ENCODE measurements around the gene PPFIA2. TPM values are rescaled to one million over a fixed set of nuclear protein-coding genes. Genes with fewer than 3 reads are reported as not detected.

Gene PPFIA2
- total RNA-seq, 4 donors from 2014 or later = 0.81 to 25.2 (median 4.9) TPM

DNA sequence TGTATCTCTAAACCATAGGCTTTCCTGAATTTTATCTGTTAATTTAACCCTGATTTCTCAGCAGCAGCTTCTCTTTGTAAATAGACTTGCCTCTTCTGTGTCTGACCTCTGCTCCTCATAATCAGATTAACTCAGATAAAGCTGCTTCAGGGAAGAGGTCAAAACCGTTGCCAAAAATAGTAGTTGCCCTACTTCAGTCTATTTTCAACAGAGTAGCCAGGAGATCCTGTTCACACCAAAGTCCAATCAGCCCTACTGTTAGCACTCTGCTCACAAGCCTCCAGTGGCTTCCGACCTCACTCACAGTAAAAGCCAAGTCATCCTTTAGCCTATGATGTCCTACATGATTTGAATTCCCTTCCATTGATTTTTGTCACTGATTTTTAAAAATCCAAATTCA is 258.4 kb downstream of the PPFIA2 start:
- no peaks in the 10 kb centered on the region for H3K9me3 ChIP-seq
- H3K36me3 ChIP-seq = no peaks in the 10 kb centered on the region
- H3K27ac ChIP-seq = no peak overlapping the region
- no peaks in the 10 kb centered on the region for H3K27me3 ChIP-seq
- 53 to 54% methylated on average over 2 of the region's 2 CpGs for WGBS, 2 donors (ENCODE audit: low coverage in 1 of 2)
- H3K4me1 ChIP-seq = no peaks in the 10 kb centered on the region
- ATAC-seq = no peak
- TF ChIP-seq, protein P1, sequence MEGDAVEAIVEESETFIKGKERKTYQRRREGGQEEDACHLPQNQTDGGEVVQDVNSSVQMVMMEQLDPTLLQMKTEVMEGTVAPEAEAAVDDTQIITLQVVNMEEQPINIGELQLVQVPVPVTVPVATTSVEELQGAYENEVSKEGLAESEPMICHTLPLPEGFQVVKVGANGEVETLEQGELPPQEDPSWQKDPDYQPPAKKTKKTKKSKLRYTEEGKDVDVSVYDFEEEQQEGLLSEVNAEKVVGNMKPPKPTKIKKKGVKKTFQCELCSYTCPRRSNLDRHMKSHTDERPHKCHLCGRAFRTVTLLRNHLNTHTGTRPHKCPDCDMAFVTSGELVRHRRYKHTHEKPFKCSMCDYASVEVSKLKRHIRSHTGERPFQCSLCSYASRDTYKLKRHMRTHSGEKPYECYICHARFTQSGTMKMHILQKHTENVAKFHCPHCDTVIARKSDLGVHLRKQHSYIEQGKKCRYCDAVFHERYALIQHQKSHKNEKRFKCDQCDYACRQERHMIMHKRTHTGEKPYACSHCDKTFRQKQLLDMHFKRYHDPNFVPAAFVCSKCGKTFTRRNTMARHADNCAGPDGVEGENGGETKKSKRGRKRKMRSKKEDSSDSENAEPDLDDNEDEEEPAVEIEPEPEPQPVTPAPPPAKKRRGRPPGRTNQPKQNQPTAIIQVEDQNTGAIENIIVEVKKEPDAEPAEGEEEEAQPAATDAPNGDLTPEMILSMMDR (IDR thresholded peaks at IDR 0.05) = no peak
- TF ChIP-seq POLR2AphosphoS5 (IDR thresholded peaks at IDR 0.05) (no peak), EP300 (IDR thresholded peaks at IDR 0.05) (no peak), POLR2A (IDR thresholded peaks at IDR 0.05) (no peak)
- H3K4me3 ChIP-seq = no peak overlapping the region

- Histone ChIP-seq H3K27me3 (no peaks in the 10 kb centered on the region), H3K27ac (no peak overlapping the region), H3K36me3 (no peaks in the 10 kb centered on the region), H3K4me3 (no peak overlapping the region), H3K4me1 (no peaks in the 10 kb centered on the region), H3K9me3 (no peaks in the 10 kb centered on the region)
- WGBS, 2 donors (ENCODE audit: low coverage in 1 of 2) = 63 to 72% methylated on average over 4 of the region's 4 CpGs
- no peak for ATAC-seq
- TF ChIP-seq POLR2A (IDR thresholded peaks at IDR 0.05) (no peak), EP300 (IDR thresholded peaks at IDR 0.05) (no peak), POLR2AphosphoS5 (IDR thresholded peaks at IDR 0.05) (no peak)
- TF ChIP-seq, protein P1 (IDR thresholded peaks at IDR 0.05) = no peak
These were observed 259.3 kb downstream of the PPFIA2 start for GRCh38 chr12:81499809-81500208.

DNA sequence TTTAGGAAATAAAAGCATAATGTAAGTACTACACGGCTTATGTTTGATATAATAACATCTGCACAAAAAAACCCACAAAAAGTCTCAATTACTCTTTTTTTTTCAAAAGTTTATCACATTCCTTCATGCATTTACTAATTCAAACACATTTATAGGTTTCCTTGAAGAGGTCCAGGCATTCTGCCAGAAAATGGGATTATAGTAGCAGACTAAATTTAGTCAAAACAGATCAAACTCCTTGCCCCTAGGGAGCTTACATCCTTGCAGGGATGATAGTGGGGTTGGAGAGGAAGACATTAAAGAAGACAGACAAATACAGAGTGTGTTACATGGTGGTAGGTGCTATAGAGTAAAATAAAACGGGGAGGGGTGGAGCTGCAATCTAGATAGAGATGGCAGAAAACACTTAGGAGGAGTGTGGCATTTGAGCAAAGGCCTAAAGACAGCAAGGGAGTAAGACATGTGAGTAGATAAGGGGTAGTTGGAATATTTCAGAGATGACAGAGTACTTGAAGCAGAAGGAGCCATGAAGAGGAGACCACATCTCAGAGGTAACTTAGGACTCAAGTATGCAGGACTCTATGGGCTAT is 266.9 kb downstream of the PPFIA2 start:
- H3K27me3 ChIP-seq = no peaks in the 10 kb centered on the region
- no peaks in the 10 kb centered on the region for H3K9me3 ChIP-seq
- TF ChIP-seq, protein P1 (IDR thresholded peaks at IDR 0.05) = no peak
- TF ChIP-seq POLR2A (IDR thresholded peaks at IDR 0.05) (no peak), POLR2AphosphoS5 (IDR thresholded peaks at IDR 0.05) (no peak), EP300 (IDR thresholded peaks at IDR 0.05) (no peak)
- no peak for ATAC-seq
- H3K4me3 ChIP-seq = no peak overlapping the region
- WGBS, 2 donors (ENCODE audit: low coverage in 1 of 2) = 61 to 67% methylated on average over 2 of the region's 2 CpGs
- H3K4me1 ChIP-seq = no peaks in the 10 kb centered on the region
- no peak overlapping the region for H3K27ac ChIP-seq
- no peaks in the 10 kb centered on the region for H3K36me3 ChIP-seq

GRCh38 chr12:81472934-81473333 is 286.2 kb downstream of the PPFIA2 start:
- no peak for ATAC-seq
- TF ChIP-seq EP300 (IDR thresholded peaks at IDR 0.05) (no peak), POLR2AphosphoS5 (IDR thresholded peaks at IDR 0.05) (no peak), POLR2A (IDR thresholded peaks at IDR 0.05) (no peak)
- TF ChIP-seq, protein P1 (IDR thresholded peaks at IDR 0.05) = no peak
- H3K4me3 ChIP-seq = no peak overlapping the region
- no peak overlapping the region for H3K27ac ChIP-seq
- no peaks in the 10 kb centered on the region for H3K27me3 ChIP-seq
- no peaks in the 10 kb centered on the region for H3K4me1 ChIP-seq
- no peaks in the 10 kb centered on the region for H3K36me3 ChIP-seq
- H3K9me3 ChIP-seq = no peaks in the 10 kb centered on the region
- 80% methylated on average over 1 to 2 of the region's 5 CpGs for WGBS, 2 donors (ENCODE audit: low coverage in 1 of 2)

DNA sequence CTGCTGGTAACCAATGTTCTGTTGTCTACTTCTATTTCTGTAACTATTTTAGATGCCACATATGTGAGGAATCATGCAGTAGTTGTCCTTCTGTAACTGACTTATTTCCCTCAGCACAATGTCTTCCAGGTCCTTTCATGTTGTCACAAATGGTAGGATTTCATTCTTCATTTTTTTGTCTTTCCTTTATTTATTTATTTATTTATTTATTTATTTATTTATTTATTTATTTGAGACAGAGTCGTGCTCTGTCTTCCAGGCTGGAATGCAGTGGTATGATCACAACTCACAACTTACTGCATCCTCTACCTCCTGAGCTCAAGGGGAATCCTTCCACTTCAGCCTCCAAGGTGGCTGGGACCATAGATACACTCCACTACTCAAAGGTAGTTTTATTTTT is 288.2 kb downstream of the PPFIA2 start:
- no peak for TF ChIP-seq POLR2AphosphoS5 (IDR thresholded peaks at IDR 0.05)
- TF ChIP-seq, protein P1 (IDR thresholded peaks at IDR 0.05) = no peak
- no peak for TF ChIP-seq POLR2A (IDR thresholded peaks at IDR 0.05)
- TF ChIP-seq EP300 (IDR thresholded peaks at IDR 0.05) = no peak
- Histone ChIP-seq H3K36me3 (no peaks in the 10 kb centered on the region), H3K27me3 (no peaks in the 10 kb centered on the region), H3K4me3 (no peak overlapping the region), H3K27ac (no peak overlapping the region), H3K9me3 (no peaks in the 10 kb centered on the region), H3K4me1 (no peaks in the 10 kb centered on the region)
- 80% methylated on average over 1 of the region's 1 CpG; no CpG with 5 or more reads in 1 of the 2 donors for WGBS, 2 donors (ENCODE audit: low coverage in 1 of 2)
- ATAC-seq = no peak
